NCI-H146 treated with DMSO at 0.1 percent for 48 hours (cell line): ENCODE results near the gene PAFAH1B2.
"Not testable (repeated sequence)": the region's sequence is repeated elsewhere in the genome, so short reads cannot be mapped to it uniquely, and the experiment has no call there.

Source experiments
- DNase-seq: peaks from one replicate; lab custom pipeline; 2025; ENCODE audit not compliant: unreplicated experiment; lab: John Stamatoyannopoulos, UW

The PAFAH1B2 gene

GRCh38 chr11:117172724-117173421 lies 28.8 kb downstream of the PAFAH1B2 start:
- no peak for DNase-seq

GRCh38 chr11:117175104-117175503 lies 31.0 kb downstream of the PAFAH1B2 start:
- no peak for DNase-seq

GRCh38 chr11:117175781-117176180 lies 31.7 kb downstream of the PAFAH1B2 start:
- no peak for DNase-seq

GRCh38 chr11:117176186-117176585 lies 32.1 kb downstream of the PAFAH1B2 start:
- no peak for DNase-seq

GRCh38 chr11:117177534-117178209 lies 33.6 kb downstream of the PAFAH1B2 start:
- DNase-seq = no peak

- peak; percentile 76 for DNase-seq
Observed at GRCh38 chr11:117178210-117179034, 34.3 kb downstream of the PAFAH1B2 start, which contains the start of gene SIDT2. Gene SIDT2 (plus strand): TSS chr11:117178743. CDS start chr11:117179264, 521 bp downstream.

GRCh38 chr11:117179048-117179999 lies 35.2 kb downstream of the PAFAH1B2 start:
- no peak for DNase-seq

- DNase-seq = no peak
Observed at GRCh38 chr11:117180020-117180419, 35.9 kb downstream of the PAFAH1B2 start.

- DNase-seq = no peak
Observed at GRCh38 chr11:117180661-117181585, 36.8 kb downstream of the PAFAH1B2 start.

GRCh38 chr11:117181586-117182550 lies 37.8 kb downstream of the PAFAH1B2 start:
- DNase-seq = no peak

- DNase-seq = no peak
Observed at GRCh38 chr11:117182551-117182935, 38.5 kb downstream of the PAFAH1B2 start.

- not testable (repeated sequence) for DNase-seq
Observed at GRCh38 chr11:117183178-117183577, 39.1 kb downstream of the PAFAH1B2 start.

- no peak for DNase-seq
Observed at GRCh38 chr11:117183724-117184349, 39.8 kb downstream of the PAFAH1B2 start.

- DNase-seq = no peak
Observed at GRCh38 chr11:117185736-117186430, 41.8 kb downstream of the PAFAH1B2 start.

GRCh38 chr11:117186431-117186761 lies 42.3 kb downstream of the PAFAH1B2 start:
- no peak for DNase-seq

- no peak for DNase-seq
Observed at GRCh38 chr11:117187007-117187406, 42.9 kb downstream of the PAFAH1B2 start.

GRCh38 chr11:117187428-117187798 lies 43.3 kb downstream of the PAFAH1B2 start:
- DNase-seq = no peak
